Measurements from ENCODE around the gene TTC38. TPM values are rescaled to one million over a fixed set of nuclear protein-coding genes. Genes with fewer than 3 reads are reported as not detected.
"Not testable (repeated sequence)": the region's sequence is repeated elsewhere in the genome, so short reads cannot be mapped to it uniquely, and the experiment has no call there.

Gene TTC38
- total RNA-seq, 1 donor from 2014 or later = 6.5 TPM

DNA sequence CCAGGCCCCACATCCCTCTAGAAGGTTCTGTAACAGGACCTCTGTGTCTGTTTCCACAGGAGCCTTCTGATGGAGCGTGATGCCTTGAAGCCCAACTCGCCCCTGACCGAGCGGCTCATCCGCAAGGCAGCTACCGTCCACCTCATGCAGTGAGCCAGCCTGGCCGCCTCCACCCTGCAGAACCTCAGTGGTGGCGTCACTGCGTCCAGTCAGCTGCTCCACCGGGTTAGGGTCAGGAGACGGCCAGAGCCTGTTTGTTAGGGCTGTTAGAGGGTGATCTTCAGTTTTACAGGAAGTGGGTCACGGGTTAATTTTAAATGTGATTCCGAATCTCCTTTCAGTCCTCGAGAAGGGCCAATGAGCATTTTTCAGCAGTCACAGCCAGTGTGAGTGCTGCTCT lies 24.9 kb downstream of the TTC38 start:
- DNase-seq (ENCODE audit: low spot score in 2 of 2) (no peak), FAIRE-seq (no peak)

DNA sequence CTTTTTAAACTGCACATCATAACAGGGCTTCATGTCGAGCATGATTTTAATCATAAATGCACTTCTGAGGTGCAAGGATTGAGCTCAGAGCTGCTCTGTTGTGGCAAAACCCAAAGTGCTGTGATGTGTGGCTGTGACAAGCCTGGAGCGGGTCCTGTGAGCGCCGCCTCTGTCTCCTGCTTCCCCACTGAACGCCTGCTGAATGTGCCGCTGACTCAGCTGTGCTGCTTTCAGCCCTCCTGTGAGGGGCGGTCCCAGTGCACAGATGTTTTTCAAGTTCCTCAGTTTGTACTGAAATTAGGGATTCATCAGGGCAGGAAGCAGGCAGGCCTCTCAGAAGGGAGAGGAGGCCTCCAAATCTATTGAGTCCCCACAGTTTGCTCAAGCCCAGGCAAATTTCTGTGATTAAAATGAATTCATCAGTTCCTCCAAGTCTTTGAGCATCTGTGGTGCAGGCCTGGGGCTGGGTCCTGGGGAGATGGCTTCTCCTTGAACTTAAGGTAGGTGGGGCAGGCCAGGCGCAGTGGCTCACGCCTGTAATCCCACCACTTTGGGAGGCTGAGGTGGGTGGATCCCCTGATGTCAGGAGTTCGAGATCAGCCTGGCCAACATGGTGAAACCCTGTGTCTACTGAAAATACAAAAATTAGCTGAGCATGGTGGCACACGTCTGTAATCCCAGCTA lies 25.9 kb downstream of the TTC38 start:
- no peak for FAIRE-seq
- peak; percentile 57 to 64 for DNase-seq (ENCODE audit: low spot score in 2 of 2)

DNA sequence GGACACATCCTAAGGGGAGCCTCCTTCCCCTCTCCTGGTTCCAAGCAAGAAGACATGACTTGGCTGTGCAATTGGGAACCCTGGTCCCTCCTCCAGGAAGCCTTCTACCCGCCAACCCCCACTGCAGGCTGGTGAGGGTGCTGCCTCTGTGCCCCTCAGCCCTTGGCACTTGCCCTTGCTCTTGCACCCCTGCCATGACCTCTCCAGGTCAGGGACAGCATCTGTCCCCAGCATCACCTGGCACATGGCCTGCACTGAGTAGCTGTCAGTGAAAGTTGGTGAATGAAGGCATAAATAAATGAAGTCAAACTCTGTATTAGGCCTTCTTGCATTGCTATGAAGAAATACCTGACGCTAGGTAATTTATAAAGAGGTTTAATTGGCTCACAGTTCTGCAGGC lies 27.0 kb downstream of the TTC38 start:
- DNase-seq (ENCODE audit: low spot score in 2 of 2) (no peak), FAIRE-seq (no peak)

DNA sequence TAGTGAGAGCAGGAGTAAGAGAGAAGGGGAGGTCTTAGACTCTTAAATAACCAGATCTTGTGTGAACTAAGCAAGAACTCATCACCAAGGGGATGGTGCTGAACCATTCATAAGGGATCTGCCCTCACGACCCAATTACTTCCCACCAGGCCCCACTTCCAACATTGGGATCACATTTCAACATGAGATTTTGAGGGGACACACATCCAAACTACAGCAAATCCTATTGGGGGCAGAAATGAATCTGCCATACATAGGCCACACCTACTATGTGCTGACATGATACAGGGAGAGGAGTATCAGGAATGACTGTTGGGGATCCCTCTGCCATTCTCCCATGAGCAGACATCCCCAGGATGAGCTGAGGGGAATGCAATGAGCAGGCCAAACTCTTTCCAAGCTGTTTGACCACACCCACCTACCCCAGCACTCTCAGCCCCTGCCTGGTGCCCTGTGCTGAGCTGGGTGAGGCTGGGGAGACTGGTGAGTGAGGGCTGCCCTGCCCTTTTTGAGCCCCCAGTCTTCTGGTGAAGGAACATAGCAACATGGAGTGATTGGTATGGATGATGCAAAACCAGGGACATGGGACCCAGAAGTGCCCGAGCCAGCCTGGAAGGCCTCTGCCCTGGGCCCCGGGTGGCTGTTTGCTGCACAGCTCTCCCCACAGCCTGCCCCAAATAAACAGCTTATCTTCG lies 27.6 kb downstream of the TTC38 start:
- FAIRE-seq = no peak
- DNase-seq (ENCODE audit: low spot score in 2 of 2) = no peak

GRCh38 chr22:46296257-46297150 lies 28.7 kb downstream of the TTC38 start, which contains the start of gene GTSE1:
Gene GTSE1 (plus strand): TSS chr22:46296870. CDS start chr22:46297401, 531 bp downstream.
- peak; percentile 54 for FAIRE-seq
- DNase-seq (ENCODE audit: low spot score in 2 of 2) = peak; percentile 97 to 99

GRCh38 chr22:46297151-46297812 lies 29.5 kb downstream of the TTC38 start:
- no peak for DNase-seq (ENCODE audit: low spot score in 2 of 2)
- FAIRE-seq = no peak

GRCh38 chr22:46299101-46299500 lies 31.3 kb downstream of the TTC38 start:
- no peak for DNase-seq (ENCODE audit: low spot score in 2 of 2)
- FAIRE-seq = no peak

DNA sequence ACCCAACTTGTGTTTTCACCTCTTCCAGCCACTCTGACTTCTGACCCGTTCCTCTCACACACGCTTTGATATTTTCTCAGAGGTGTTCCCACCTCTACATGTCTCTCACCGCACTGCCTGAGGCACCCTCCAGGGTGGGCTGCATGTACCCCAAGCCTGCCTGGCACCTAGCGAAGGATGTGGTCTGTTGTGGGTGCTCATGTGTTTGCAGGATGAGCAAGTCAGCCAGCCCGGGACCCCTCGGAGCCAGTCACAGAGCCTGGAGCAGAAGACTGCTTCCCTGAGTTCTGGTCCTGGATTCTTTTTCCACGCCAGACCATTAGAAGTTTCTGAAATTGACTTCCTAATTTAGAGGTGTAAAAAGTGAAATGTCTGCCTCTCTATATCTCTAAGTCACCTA lies 32.7 kb downstream of the TTC38 start:
- DNase-seq (ENCODE audit: low spot score in 2 of 2) (no peak), FAIRE-seq (no peak)

- FAIRE-seq (no peak), DNase-seq (ENCODE audit: low spot score in 2 of 2) (no peak)
These were observed 35.6 kb downstream of the TTC38 start for GRCh38 chr22:46303347-46303965.

DNA sequence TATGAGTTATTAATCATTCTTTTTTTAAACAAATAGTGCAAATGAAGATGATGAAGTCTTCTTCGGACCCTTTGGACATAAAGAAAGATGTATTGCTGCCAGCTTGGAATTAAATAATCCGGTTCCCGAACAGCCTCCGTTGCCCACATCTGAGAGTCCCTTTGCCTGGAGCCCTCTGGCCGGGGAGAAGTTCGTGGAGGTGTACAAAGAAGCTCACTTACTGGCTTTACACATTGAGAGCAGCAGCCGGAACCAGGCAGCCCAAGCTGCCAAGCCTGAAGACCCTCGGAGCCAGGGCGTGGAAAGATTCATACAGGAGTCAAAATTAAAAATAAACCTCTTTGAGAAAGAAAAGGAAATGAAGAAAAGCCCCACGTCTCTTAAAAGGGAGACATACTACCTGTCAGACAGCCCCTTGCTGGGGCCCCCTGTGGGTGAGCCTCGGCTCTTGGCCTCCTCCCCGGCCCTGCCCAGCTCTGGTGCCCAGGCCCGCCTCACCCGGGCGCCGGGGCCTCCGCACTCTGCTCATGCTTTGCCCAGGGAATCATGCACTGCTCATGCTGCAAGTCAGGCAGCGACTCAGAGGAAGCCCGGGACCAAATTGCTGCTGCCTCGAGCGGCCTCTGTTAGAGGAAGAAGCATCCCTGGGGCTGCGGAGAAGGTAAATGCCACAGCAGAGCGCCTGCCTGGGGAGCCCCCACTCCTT lies 40.6 kb downstream of the TTC38 start:
- no peak for DNase-seq (ENCODE audit: low spot score in 2 of 2)
- FAIRE-seq = no peak

DNA sequence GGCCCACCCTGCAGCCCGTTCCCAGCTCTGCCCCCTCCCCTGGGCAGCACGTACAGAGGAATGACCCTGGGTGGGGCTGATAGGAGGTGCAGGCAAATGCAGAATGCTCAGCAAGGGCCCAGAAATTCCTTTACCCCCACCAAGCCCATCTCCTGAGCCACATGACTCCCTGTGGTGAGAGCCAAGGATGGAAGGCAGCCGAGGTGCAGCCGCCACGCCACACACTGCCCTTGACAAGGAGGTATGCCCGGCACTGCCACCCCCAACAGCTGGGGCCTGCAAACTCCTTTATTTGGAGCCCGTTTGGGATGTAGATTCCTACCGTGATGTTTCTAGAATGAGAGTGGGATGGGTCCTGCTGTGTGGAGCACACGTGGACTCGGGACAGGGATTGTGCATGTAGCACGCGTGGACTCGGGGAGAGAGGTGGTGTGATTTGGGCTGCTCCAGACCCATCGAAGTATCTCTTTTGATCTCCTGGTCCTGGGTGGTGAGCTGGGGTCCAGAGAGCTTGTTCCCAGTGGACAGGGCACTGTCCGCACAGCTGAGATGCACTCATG lies 41.8 kb downstream of the TTC38 start:
- FAIRE-seq (no peak), DNase-seq (ENCODE audit: low spot score in 2 of 2) (no peak)

DNA sequence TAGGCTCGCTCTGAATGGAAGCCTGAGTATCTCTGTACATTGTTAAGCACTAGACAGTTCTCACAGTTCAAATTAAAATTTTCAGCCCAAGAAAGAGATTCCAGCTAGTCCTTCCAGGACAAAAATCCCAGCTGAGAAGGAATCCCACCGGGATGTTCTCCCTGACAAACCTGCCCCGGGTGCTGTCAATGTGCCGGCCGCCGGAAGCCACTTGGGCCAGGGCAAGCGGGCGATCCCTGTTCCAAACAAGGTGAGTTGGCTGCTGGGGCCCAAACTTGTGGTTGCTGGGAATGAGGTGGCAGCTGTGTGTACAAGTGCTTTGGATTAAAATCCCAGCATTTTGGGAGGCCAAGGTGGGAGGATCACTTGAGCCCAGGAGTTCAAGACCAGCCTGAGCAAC lies 44.2 kb downstream of the TTC38 start:
- no peak for DNase-seq (ENCODE audit: low spot score in 2 of 2)
- no peak for FAIRE-seq

DNA sequence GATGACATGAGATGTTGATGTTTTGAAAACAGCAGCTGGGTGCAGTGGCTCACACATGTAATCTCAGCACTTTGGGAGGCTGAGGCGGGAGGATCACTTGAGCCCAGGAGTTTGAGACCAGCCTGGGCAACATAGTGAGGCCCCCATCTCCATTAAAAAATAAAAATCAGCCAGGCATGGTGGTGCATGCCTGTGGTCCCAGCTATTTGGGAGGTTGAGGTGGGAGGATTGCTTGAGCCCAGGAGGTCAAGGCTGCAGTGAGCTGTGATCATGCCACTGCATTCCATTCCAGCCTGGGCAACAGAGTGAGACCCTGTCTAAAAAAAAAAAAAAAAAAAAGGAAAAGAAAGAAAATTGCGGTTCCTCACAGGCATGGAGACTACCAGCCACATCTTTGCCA lies 45.0 kb downstream of the TTC38 start:
- not testable (repeated sequence) for FAIRE-seq; DNase-seq (ENCODE audit: low spot score in 2 of 2)

- FAIRE-seq = no peak
These were observed 48.2 kb downstream of the TTC38 start for GRCh38 chr22:46315976-46316375.

GRCh38 chr22:46317646-46318045 lies 49.8 kb downstream of the TTC38 start:
- DNase-seq (ENCODE audit: low spot score in 2 of 2) (no peak), FAIRE-seq (no peak)

More at GRCh38 chr22:46315976-46316375, 48.2 kb downstream of the TTC38 start:
- no peak for DNase-seq (ENCODE audit: low spot score in 2 of 2)

GRCh38 chr22:46318576-46318975 lies 50.8 kb downstream of the TTC38 start:
- no peak for DNase-seq (ENCODE audit: low spot score in 2 of 2)
- FAIRE-seq = no peak

DNA sequence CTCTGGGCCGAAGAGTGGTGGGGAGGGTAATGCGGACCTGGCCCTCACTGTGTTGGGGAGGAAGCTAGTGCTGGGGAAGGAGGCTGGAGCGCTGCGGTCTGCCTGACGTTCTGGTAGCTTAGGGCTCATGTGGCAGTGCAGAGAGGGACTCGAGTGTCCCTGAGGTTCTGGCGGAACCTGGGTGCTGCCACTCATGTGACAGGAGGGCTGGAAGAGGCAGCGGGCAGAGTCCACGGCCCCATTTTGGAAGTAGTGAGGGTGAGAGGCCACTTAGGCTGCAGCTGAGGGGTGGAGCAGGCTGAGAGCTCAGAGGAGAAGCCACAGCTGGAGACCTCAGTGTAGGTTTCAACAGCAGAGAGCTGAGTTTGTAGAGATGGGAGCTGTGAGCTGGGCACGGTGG lies 51.5 kb downstream of the TTC38 start:
- no peak for DNase-seq (ENCODE audit: low spot score in 2 of 2)
- FAIRE-seq = no peak

DNA sequence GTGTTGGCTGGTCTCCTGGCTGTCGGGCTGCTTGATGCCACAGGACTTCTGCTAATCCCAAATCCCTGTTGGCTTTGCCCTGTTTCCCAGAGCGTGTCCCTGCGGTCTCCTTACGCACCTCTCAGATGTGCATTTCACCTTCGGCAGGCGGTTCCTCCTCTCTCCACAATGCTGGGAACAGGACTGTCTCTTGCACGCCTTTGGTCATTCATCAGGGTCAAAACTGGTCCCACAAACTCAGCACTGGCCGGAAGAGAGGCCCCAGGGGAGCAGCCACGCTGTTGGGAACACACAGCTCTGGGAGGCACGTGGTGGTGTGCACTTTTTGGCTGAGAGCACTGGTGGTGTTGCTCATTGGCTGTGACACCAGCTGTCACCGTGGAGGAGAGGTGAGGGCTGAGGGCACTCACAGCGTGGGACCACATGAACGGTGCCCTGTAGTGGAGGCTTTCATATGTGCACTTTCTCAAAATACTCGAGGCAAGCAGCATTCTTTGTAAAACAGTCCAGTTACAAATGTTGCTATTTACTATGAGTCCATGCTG lies 52.4 kb downstream of the TTC38 start:
- DNase-seq (ENCODE audit: low spot score in 2 of 2) (no peak), FAIRE-seq (no peak)
